NK-92 (cell line): ENCODE measurements around the gene CTU2.

Experiments
- DNase-seq: peaks from one replicate; lab custom pipeline; 2025; ENCODE audit not compliant: unreplicated experiment; lab: John Stamatoyannopoulos, UW

Gene CTU2

GRCh38 chr16:88681084-88681680 lies 25.1 kb upstream of the CTU2 start:
- DNase-seq = no peak

- DNase-seq = no peak
These were observed 24.4 kb upstream of the CTU2 start for GRCh38 chr16:88681709-88682451.

DNA sequence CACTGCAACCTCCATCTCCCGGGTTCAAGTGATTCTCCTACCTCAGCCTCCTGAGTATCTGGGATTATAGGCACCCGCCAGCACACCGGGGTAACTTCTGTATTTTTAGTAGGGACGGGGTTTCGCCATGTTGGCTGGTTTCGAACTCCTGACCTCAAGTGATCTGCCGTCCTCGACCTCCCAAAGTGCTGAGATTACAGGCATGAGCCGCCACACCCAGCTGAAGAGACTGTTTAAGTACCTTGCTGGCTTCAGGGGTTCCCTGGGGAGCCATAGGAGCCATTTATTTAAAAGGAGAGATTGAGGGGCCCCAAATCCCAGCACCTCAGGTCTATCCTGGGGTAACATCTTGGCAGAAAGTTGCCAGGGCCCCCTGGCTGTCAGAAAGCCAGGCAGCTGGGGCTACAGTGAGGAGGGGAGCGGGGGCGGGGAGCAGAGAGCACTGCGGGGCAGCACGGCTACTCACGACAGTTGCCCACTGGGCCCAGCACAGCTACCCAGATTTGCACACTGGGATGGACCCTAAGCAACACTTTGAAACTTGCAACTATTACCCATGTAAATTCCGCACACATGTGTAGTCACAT lies 21.6 kb upstream of the CTU2 start:
- DNase-seq = no peak

DNA sequence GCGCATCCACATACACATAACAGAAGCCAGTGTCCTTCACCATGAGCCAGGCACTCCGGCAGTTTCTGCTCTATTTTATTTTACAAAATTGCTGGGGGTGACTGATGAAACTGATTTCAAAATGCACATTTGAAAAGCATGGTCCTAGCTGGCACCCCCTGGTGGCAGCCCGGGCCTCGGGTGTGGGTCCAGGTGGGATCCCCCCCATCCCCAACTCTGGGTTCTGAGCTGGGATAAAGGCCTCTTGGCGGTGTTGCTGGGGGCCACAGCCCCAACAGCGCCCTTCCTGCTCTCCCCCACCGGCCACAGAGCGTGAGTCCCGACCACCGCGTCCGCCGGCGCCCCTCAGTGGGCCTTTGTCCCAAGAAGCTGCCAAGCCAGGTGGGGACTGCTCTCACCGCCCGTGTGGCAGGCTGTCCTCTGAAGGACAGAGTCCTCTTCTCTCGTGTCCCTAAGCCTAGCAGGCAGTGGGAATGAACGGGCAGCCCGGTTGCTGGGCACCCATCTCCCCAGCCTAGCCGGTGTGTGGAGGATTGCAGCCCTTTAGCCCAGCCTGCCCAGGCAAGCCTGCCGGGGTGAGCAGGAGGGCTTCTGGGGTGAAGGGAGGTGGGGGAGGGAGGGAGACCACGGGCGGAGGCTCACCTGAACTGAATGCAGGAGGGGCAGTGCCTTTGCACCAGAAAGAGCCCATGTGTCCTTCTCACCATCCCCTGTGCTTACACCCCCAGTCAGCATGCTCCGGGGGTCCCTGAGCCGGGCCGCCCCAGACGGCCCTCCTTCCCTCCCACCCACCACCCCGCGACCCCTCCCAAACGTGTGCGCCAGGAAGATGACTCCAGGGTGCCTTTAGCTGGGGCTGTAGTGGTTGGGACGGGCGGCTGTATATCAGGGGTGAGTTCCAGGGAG lies 20.9 kb upstream of the CTU2 start:
- DNase-seq = no peak

DNA sequence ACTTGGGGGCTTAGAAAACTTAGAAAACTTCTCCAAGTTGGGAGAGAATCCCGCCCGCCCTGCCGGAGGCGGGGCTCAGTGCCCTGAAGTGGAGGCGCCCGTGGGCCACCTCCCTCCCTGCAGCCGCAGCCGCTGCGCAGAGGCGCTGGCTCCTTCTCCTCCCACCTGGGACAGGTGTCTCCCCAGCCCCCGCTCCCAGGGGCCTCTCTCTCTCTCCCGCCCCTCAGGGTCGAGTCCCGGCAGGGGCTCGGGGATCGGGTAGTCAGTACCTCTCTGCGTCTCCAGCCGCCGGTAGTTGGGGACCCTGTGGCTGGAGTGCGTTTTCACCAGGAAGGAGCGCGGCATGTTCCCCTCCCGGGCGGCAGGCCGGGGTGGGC lies 20.3 kb upstream of the CTU2 start:
- DNase-seq = no peak

- peak; percentile 5 for DNase-seq
These were observed 19.7 kb upstream of the CTU2 start, which contains the start of gene SNAI3 for GRCh38 chr16:88686439-88687253. SNAI3 (minus strand) TSS chr16:88686507; CDS start chr16:88686406, 101 bp downstream.

- DNase-seq = no peak
These were observed 19.1 kb upstream of the CTU2 start for GRCh38 chr16:88687254-88687576.

DNA sequence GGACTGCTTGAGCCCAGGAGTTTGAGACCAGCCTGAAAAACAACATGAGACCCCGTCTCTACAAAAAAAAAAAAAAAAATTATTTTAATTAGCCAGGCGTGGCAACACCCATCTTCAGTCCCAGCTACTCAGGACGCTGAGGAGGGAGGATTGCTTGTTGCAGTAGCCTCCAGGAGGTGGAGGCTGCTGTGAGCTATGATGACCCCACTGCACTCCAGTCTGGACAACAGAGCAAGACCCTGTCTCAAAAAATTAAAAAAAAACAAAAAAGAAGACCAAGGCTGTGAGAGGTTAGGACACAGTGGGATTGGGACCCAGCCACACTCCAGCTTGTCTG lies 18.7 kb upstream of the CTU2 start:
- DNase-seq = no peak

- no peak for DNase-seq
These were observed 18.1 kb upstream of the CTU2 start for GRCh38 chr16:88688013-88688778.

GRCh38 chr16:88690341-88691128 lies 15.8 kb upstream of the CTU2 start:
- DNase-seq = no peak

- no peak for DNase-seq
These were observed 15.0 kb upstream of the CTU2 start for GRCh38 chr16:88691129-88691813.

DNA sequence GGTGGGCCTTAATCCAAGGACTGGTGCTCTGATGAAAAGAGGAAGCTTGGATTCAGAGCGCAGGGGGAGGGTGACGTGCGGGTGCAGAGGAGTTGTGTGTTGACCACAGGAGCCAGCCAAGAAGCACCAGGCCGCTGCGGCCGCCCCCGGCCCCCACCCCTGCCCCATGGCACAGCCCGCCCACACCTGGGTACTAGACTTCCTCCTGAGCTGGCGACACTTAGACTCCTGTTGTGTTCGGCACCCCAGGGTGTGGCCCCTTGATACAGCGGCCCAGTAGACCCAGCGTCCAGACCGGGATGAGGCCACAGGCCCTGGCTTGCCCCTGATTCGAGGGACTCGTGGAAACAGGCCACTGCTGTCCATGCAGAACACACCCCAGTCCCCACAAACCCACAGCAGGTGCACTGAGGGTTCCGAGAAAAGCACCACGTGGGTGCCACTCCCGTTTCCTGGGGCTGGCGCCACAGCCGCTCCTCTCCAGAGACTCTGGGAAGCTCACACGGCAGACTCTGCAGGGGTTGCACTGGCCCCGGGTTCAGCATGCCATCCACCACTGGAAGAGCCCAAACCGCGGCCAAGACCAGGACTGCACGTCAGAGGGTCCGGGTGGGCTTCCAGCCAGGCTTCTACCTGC lies 14.3 kb upstream of the CTU2 start:
- no peak for DNase-seq

DNA sequence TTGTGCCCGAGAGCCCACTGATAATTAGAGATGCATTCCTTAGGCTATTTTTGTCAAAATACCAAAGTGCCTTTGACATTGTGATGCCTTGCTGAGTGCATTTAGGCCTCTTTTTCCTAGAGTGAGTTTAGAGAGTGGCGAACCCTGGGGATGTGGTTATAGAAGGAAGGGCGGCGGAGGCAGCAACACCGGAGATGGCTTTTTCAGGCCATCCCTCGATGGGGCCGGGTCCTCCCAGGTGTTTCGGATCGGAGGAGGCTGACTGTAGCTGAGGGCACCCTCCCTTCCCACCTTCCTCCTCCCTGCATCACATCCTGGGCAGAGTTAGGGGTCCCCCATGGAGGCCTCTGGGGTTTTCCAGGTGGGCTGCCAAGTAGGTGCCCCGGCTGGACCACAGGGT lies 13.4 kb upstream of the CTU2 start:
- DNase-seq = no peak

DNA sequence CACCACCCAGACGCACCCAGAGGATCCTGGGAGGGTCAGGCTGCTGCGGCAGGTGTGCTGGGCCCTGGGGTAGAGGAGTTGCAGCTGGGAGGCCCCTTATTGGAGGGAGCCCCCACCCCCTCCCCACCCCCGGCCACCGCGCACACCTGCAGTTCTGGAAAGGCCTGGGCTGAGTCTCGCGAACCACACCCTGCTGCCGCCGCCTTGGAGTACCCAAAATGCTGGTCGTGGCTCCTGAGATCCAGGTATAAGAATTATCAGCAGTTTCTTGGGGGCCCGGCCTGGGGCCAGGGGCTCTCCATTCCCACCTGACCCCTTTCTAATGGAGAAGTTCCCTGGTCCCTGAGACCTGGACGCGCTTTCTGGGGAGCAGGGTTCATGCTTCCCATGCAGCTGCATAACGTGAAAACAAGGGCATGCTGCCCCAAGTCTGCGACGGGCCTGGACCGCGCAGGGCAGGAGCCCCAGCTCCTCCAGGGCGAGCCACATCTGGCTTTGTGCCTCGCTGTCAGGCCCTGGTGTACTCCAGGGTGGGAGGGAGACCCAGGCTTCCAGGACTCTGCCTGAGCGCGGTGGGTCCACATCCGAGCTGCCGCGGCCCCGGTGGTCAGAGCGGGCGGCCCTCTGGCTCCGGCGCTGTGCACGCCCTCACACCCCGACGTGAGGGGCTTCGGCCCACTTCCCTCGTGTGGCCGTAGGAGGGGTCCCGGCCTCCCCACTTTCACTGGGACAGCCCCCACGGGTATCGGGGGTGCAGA lies 12.7 kb upstream of the CTU2 start:
- DNase-seq = no peak

DNA sequence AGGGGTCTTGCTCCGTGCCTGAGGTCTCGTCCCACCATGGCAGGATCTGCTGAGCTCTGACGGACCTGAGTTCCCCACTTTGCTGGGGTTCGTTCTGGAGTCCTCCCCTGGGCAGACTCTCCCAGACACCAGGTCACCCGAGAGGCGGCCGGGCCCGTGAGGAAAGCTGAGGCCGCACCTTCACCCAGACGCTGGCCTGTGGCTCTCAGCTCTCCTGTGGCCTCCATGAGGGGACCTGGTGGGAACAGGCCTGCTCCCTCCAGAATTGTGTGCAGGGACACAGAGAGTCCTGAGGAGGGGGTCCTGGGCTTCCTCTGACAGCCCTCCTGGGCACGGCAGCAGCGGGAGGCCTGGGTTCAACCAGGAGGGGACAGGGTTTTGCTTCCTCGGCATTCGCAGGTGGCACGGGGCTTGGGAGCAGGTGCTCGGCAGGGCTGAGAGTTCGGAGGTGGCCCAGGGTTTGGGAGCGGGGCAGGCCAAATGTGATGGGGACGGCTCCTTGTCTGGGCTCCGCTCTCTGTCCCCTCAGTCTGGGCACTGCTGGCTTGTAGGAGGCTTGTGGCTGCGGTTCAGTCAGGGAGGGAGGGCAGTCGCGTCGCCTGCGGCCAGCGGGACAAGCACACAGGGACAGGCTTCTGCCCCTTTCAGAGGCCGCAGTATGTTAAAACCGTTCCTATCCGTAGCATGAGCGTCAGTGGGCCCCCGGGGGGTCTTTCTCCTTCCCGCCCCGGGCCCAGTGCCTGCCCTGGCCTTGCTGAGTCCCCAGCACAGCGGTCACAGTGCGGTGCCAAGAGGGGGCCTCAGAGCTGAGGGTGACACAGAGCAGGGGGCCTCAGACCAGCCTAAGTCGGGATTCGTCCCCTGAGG lies 11.8 kb upstream of the CTU2 start:
- no peak for DNase-seq

DNA sequence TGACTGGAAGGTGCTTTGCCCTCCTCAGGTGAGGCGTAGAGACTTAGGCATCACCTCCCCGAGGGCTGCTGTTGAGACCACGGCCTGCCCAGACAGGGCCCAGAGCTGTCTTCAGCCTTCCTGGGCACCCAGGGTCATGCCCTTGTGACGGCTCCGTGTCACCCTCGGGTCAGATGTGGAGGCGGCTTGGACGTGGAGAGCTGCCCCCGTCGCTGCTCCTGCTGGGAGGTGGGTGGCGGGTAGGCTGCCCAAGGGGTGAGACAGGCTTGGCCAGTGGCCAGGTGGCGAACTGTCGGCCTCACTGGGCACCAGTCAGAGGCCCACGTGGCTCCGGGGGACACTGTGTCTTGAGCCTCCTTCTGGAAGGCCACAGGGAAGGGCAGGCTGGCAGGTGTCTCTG lies 11.1 kb upstream of the CTU2 start:
- no peak for DNase-seq

GRCh38 chr16:88695753-88696152 lies 10.6 kb upstream of the CTU2 start:
- DNase-seq = no peak
